ENCODE data around the gene RPA3. TPM values are rescaled to one million over a fixed set of nuclear protein-coding genes. Genes with fewer than 3 reads are reported as not detected.

Gene RPA3
- total and polyA plus RNA-seq, 9 of the 15 experiments (the other 6 are each of a cell fraction or from before 2014, with no cell fraction given): 68.5 to 265 (median 125) TPM

GRCh38 chr7:7614018-7614741 is 104.2 kb downstream of the RPA3 start (continued):
- TF ChIP-seq CHAMP1 (IDR thresholded peaks at IDR 0.05) (0 out of 2 replicates have a peak, but pooled peaks have one; percentile 11), GTF2A2 (tag; IDR thresholded peaks at IDR 0.05) (no peak), DPF2 (IDR thresholded peaks at IDR 0.05) (peak; percentile 61), CBFA2T2 (conservative IDR thresholded peaks at IDR 0.05) (peak; percentile 46), E2F8 (IDR thresholded peaks at IDR 0.05; ENCODE audit: low read depth, partially characterized antibody) (no peak), ZNF512 (tag; IDR thresholded peaks at IDR 0.05) (no peak), TAL1 (IDR thresholded peaks at IDR 0.05) (peak; percentile 49; the same call in 1 of the 2 replicates), SMARCA4 (IDR thresholded peaks at IDR 0.05) (peak; percentile 47; the same call in 1 of the 2 replicates), NCOR1 (IDR thresholded peaks at IDR 0.05) (peak; percentile 38), HMGN3 (IDR thresholded peaks at IDR 0.05; ENCODE audit: borderline replicate concordance, extremely low read depth, insufficient read length, low read depth, low read length) (peak; percentile 9), PKNOX1 (IDR thresholded peaks at IDR 0.05) (peak; percentile 85), PBX2 (CRISPR knock-in tag; IDR thresholded peaks at IDR 0.05; ENCODE audit: low read depth) (no peak; the same call in 1 of the 2 replicates), PBX2 (tag; conservative IDR thresholded peaks at IDR 0.05; ENCODE audit: low read depth) (peak; percentile 90), ARID1B (IDR thresholded peaks at IDR 0.05) (peak; percentile 73)
